GF-D8 (cell line): Measurements from ENCODE around the gene DMKN.
A peak's percentile ranks its signal among the peaks of the same experiment; 100 is the strongest.

ENCODE experiments used
- DNase-seq: peaks from one replicate; lab custom pipeline; 2025; lab: John Stamatoyannopoulos, UW

The DMKN gene

GRCh38 chr19:35549174-35549788 lies 35.8 kb upstream of the DMKN start:
- DNase-seq = peak; percentile 5

- no peak for DNase-seq
Measured at GRCh38 chr19:35546532-35546931, 33.1 kb upstream of the DMKN start.

- DNase-seq = no peak
Measured at GRCh38 chr19:35545855-35546381, 32.5 kb upstream of the DMKN start.

DNA sequence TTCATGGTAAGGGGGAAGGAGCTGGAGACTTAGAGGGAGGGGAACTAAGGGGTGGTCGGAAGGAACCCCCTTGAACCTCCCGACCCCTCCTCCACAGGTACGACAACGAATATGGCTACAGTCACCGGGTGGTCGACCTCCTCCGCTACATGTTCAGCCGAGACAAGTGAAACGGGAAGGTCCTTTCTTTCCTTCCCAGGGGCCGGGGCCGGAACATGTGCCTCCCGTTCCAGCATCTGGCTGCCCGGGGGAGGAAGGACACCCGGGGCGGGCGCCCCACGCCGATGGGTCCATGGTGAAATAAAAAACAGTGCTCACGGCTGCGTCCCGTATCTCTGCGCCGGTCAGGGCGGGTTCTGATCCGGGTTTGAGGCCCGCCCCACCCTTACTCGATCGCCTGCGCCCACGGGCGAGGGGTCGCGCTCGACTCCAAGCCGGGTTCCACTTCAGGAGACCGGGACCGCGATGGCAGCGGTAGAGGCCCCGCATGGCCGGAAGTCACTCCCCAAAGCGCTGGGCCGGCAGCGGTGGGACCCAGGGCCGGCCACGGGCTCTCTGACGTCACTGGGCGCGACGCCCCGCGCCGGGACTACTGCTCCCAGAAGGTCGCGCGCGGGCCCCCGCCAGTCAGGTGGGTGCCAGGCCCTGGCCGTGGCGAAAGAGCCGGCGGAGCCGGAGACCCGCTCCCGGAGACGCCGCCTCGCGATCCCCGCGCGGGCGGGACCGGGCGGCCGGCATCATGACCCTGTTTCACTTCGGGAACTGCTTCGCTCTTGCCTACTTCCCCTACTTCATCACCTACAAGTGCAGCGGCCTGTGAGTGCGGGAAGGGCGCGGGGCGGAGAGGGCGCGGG lies 31.8 kb upstream of the DMKN start, which contains the start of gene TMEM147:
TMEM147 (plus strand) TSS at position 626 of the 854 bp plus-strand sequence; CDS start at position 740, 114 bp downstream.
- DNase-seq = peak; percentile 66

- no peak for DNase-seq
Measured at GRCh38 chr19:35544110-35544802, 30.8 kb upstream of the DMKN start.

GRCh38 chr19:35543280-35544109 lies 30.0 kb upstream of the DMKN start:
- DNase-seq = no peak

GRCh38 chr19:35542209-35542608 lies 28.8 kb upstream of the DMKN start:
- DNase-seq = no peak

GRCh38 chr19:35540356-35540927 lies 27.0 kb upstream of the DMKN start:
- no peak for DNase-seq

GRCh38 chr19:35539850-35540249 lies 26.4 kb upstream of the DMKN start:
- no peak for DNase-seq

DNA sequence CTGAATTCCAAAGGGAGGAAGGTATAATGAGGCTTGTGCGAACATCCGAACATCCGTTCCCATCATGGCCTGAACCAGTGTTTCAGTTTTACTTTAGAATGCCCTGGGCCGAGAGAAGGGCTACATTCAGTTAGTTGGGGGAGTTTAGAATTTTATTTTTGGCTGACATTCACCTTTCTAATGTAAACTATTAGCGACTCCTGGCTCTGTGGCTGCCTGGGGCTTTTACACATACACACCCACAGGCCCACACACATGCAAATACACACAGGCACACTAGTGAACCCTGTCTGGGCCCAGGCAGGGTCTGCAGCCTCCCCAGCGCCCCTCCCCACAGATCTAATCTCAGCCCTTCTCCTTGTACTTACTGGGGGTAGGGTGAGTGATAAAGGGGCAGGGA lies 25.9 kb upstream of the DMKN start:
- DNase-seq = no peak

GRCh38 chr19:35534803-35535480 lies 21.5 kb upstream of the DMKN start:
- DNase-seq = no peak

DNA sequence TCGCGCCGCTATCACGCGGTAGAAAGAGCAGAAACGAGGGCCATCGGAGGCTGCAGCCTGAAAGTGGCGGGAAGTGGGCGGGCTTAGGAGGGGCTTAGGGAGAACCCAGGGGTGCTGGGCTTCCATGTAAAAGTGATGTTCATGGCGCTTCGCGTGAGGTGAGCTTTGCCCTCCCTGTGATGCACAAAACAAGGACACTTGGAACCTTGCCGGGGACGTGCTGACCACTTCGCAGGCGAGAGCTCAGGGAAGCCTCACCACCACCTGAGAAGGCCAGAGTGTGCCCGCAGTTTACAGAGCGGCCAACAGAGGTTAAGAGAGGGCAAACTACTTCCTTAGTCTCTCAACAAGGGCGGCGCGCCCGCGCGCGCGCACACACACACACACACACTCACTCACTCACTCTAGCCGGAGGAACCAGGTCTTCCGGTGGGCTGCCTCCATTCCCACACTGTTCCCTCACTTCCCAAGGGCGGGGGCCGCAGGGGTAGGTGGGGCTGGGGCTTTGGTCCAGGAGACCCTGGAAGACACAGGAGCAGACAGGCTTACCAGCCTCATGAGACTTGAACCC lies 20.5 kb upstream of the DMKN start:
- no peak for DNase-seq

DNA sequence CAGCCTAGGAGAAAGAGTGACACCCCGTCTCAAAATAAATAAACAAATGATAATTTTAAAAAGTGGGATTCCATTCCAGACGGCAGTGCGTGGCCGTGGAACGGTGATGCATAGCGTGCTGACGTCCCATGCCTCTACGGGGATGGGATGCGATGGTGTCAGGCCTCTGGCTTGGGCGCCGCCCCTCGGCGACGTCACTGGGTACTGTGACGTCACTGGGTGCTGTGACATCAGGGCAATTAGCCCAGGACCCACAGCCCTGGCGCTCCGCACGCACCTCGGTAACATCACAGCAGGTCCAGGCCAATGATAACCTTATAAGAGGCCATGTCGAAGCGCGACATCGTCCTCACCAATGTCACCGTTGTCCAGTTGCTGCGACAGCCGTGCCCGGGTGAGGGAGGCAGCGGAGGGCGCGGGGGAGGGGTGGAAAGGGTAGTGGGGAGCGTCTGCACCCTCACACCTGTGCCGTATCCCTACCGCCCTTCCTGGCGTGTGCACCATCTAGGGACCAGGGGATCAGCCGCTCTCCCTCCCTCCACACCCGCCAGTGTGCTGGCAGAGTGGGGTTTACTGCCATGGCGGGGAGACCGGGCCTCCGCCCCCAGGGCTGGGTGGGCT lies 19.9 kb upstream of the DMKN start, which contains the start of gene GAPDHS:
GAPDHS (plus strand) TSS at position 256 of the 621 bp plus-strand sequence; CDS start at position 328, 72 bp downstream.
- DNase-seq = no peak

GRCh38 chr19:35531291-35531690 lies 17.8 kb upstream of the DMKN start:
- no peak for DNase-seq

DNA sequence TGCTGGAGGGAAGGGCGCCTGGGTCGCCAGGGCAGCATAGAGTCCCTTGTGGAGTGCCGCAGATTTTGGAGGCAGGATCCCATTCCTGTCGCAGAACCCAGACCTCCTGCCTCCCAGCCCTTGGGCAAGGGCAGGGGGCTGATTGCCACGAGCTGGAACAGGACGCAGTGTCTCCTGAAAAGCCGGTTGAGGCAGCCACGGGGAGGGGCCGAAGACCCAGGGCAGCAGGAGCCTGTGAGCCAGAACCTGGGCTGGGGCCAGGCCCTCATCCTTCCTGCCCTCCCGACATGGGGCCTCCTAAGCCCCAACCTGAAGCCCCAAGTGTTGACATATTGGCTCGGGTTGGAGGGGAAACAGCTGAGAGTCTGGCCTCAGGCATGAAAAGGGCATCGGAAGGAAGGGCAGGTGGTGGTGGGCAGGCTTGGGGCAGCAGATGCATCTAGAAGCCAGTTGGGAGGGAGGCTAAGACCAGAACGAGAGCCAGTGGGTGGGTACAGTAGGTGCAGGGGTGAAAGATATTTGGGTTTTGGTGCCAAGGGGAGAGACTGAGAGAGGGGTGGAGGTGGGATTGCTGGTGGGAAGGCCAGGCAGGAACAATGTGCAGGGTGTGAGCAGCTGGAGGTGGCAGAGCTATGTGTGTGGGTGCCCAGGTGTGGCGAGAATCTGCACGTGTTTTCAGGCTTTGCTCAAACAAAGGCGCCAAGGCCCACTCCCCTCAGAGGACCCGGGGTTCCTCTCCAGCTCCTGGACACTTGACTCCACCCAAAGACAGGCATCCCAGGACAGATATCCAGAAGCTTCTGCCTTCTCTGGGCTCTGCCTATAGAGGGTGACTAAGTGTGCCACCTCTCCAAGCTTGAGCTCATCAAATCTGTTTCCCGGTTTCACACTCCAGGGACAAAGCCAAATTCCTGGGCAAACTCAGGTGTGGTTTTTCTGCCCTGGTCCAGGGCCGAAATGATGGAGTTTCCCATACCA lies 16.1 kb upstream of the DMKN start:
- no peak for DNase-seq

DNA sequence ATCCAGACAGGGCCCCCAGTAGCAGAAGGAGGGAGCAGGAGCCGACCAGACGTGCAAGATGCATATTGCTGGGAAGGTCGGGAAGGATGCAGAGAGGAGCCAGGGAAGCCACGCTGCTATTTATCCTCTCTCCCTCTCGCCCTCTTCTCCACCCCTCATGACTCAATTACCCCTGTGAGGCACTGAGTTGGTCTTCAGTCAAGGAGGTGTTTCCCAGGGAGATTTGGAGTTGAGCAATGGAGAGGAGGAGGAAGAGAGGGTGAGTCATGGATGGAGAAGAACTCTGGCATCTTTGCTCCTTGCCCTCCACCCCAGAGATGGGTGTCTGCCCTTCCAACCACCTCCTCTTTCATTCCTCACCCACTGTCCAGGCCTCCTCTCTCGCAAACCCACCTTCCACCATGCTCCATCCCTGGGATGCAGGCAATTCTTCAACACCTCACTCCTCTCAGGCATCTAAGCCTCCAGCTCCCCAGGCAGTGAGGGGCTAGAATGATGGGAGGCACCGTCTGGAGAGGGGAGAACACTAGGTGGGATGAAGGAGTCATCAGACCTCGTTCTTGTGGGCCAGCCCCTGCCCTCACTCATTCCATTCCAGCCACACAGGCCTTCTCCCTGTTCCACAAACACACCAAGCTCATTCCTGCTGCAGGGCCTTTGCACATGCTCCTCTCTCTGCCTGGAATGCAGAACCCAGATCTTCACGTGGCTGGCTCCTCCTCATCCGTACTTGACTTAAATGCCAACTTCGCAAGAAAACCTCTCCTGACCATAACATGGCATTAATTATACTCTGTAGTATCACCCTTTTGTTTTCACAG lies 15.0 kb upstream of the DMKN start, which contains the start of gene SBSN:
SBSN (minus strand) TSS at position 94 of the 821 bp plus-strand sequence; CDS start at position 64, 30 bp downstream.
- DNase-seq = no peak

- DNase-seq = no peak
Measured at GRCh38 chr19:35525873-35526272, 12.4 kb upstream of the DMKN start.
